ENCODE data around the gene PLCG2. TPM values are rescaled to one million over a fixed set of nuclear protein-coding genes. Genes with fewer than 3 reads are reported as not detected.

Gene PLCG2
- total RNA-seq, 1 experiment from 2014 or later, result 0.08 TPM

DNA sequence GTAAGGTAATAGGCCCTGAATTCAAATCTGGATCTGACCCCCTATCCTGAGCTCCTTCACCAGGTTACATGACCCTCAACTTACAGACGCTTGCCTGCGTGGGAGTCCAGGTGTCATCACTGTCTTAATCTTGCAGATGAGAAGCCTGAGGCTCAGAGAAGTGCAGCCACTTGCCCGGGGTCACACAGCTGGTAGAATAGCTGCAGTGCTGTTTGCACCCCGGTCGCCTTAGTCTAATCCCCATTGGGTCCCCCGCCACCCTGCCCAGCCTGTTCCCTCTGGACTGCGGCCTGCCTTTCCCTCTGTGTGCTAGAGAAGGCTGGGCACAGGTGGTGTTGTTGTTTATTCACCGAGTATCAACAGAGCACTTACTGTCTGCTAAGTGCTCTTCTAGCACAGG is 125.2 kb downstream of the PLCG2 start:
- no peak overlapping the region for H3K27ac ChIP-seq
- DNase-seq (ENCODE audit: low read depth in 1 of 2, low spot score in 2 of 2), result no peak
- H3K9me3 ChIP-seq (replicated peaks), result no peaks in the 10 kb centered on the region
- H3K27me3 ChIP-seq (replicated peaks), result no peaks in the 10 kb centered on the region
- H3K4me1 ChIP-seq (replicated peaks), result no peaks in the 10 kb centered on the region
- H3K4me3 ChIP-seq, result no peak overlapping the region
- no peaks in the 10 kb centered on the region for H3K36me3 ChIP-seq

DNA sequence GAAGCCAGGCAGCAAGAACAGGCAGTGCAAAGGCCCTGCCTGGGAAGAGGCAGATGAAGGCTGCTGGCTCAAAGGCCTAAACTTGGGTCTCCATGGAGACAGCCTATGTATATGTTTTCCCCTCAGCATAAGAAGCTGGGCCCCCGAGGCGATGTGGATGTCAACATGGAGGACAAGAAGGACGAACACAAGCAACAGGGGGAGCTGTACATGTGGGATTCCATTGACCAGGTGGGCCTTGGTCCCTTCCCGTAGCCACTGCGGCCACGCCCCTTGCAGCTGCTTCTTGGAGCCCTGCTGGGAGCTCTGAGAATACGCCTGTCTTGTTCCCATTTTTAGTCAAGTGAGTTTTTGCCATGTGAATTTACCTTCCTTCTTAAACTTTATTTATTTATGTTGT is 126.2 kb downstream of the PLCG2 start:
- no peak overlapping the region for H3K4me3 ChIP-seq
- H3K27me3 ChIP-seq (replicated peaks), result no peaks in the 10 kb centered on the region
- no peaks in the 10 kb centered on the region for H3K4me1 ChIP-seq (replicated peaks)
- DNase-seq (ENCODE audit: low read depth in 1 of 2, low spot score in 2 of 2), result no peak
- no peaks in the 10 kb centered on the region for H3K9me3 ChIP-seq (replicated peaks)
- no peak overlapping the region for H3K27ac ChIP-seq
- H3K36me3 ChIP-seq, result no peaks in the 10 kb centered on the region

DNA sequence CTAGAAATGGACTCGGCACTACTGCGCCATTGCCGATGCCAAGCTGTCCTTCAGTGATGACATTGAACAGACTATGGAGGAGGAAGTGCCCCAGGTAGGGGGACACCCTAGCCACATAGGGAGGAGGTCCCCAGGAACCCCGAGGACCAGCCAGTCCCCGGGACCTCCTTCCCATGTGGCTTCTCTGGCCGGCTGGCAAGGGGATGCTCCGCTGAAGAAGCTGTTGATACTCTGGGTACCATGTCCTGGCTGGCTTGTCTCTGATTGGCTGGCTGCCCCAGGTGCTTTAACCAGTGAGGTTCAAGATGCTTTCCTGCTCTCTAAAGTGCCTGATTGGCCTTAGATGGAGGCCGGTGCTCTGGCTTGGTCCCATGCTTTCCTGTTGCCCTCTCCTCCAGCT is 128.6 kb downstream of the PLCG2 start:
- no peaks in the 10 kb centered on the region for H3K9me3 ChIP-seq (replicated peaks)
- H3K27me3 ChIP-seq (replicated peaks), result no peaks in the 10 kb centered on the region
- no peak overlapping the region for H3K27ac ChIP-seq
- H3K4me1 ChIP-seq (replicated peaks), result no peaks in the 10 kb centered on the region
- H3K4me3 ChIP-seq, result no peak overlapping the region
- no peaks in the 10 kb centered on the region for H3K36me3 ChIP-seq
- DNase-seq (ENCODE audit: low read depth in 1 of 2, low spot score in 2 of 2), result no peak

DNA sequence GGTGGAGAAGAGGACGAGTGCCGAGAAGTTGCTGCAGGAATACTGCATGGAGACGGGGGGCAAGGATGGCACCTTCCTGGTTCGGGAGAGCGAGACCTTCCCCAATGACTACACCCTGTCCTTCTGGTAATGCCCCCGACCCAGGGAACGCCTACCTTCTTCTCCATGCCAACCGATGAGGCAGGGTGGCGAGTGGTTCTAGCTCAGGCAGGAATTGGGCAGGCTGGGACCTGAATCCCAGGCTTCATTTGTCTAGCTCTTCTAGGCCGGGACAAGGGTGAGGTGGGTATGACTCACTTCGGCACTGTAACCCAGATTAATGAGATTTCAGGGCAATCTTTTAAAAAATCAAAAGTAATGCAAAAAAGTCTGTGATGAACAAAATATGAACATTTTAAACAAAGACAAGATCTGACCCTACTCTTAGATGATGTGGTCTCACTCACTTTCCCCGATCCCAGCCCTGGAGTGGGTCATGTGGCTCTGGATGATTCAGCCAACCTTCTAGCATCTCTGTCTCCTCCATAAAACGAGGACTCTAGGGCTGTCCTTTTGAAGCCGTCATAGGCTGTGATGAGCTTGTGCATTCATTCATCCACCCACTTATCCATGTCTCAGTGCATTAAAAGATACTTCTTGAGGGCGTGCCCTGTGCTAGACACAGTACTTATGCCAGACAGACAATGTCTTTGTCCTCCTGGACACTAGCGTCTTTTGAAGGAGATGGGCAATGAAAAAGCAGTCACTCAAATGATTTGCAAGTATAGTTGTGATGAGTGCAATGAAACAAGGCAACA is 129.6 kb downstream of the PLCG2 start:
- no peaks in the 10 kb centered on the region for H3K4me1 ChIP-seq (replicated peaks)
- H3K27ac ChIP-seq, result no peak overlapping the region
- H3K4me3 ChIP-seq, result no peak overlapping the region
- H3K27me3 ChIP-seq (replicated peaks), result no peaks in the 10 kb centered on the region
- no peak for DNase-seq (ENCODE audit: low read depth in 1 of 2, low spot score in 2 of 2)
- no peaks in the 10 kb centered on the region for H3K9me3 ChIP-seq (replicated peaks)
- no peaks in the 10 kb centered on the region for H3K36me3 ChIP-seq

DNA sequence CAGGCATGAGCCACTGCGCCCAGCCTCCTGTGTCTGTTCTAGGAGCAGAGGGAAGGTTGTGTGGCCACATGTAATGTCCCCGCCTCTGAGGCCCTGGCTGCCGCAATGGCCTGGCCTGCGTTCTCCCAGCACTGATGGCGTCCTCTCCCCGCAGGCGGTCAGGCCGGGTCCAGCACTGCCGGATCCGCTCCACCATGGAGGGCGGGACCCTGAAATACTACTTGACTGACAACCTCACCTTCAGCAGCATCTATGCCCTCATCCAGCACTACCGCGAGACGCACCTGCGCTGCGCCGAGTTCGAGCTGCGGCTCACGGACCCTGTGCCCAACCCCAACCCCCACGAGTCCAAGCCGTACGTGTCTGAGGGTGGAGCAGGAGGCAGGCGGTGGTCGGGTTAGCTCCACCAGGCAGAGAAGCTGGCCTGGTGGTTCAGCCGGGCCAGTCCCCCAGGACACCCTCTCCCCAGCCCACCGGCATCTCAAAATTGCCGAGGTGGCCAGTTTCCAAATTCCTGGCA is 131.3 kb downstream of the PLCG2 start:
- no peaks in the 10 kb centered on the region for H3K36me3 ChIP-seq
- DNase-seq (ENCODE audit: low read depth in 1 of 2, low spot score in 2 of 2), result no peak
- H3K9me3 ChIP-seq (replicated peaks), result no peaks in the 10 kb centered on the region
- no peaks in the 10 kb centered on the region for H3K4me1 ChIP-seq (replicated peaks)
- no peaks in the 10 kb centered on the region for H3K27me3 ChIP-seq (replicated peaks)
- no peak overlapping the region for H3K4me3 ChIP-seq
- H3K27ac ChIP-seq, result no peak overlapping the region

- H3K4me1 ChIP-seq (replicated peaks), result no peaks in the 10 kb centered on the region
- H3K27me3 ChIP-seq (replicated peaks), result no peaks in the 10 kb centered on the region
- H3K27ac ChIP-seq, result no peak overlapping the region
- no peaks in the 10 kb centered on the region for H3K9me3 ChIP-seq (replicated peaks)
- no peaks in the 10 kb centered on the region for H3K36me3 ChIP-seq
- no peak overlapping the region for H3K4me3 ChIP-seq
- no peak for DNase-seq (ENCODE audit: low read depth in 1 of 2, low spot score in 2 of 2)
Measured at GRCh38 chr16:81912395-81912794, 133.3 kb downstream of the PLCG2 start.

DNA sequence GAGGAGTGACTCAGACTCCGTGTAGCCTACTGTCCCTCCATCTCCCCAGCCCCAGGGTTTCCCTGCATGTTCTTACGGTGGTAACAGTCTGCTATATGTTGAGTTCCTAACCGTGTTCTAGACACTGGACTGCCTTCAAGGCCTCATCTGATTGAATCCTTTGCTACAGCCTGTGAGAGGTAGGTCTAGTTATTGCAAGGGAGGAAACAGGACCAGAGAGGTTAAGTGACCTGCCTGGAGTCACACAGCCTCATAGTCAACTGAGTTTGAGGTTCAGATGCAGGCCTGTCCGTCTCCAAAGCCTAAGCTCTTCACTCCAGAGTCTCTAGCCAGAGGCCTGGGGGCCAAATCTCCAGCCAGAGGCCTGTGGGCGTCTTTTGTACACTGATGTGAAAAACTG is 134.1 kb downstream of the PLCG2 start:
- Histone ChIP-seq H3K9me3 (replicated peaks) (no peaks in the 10 kb centered on the region), H3K4me3 (no peak overlapping the region), H3K4me1 (replicated peaks) (no peaks in the 10 kb centered on the region), H3K27me3 (replicated peaks) (no peaks in the 10 kb centered on the region), H3K27ac (no peak overlapping the region), H3K36me3 (no peaks in the 10 kb centered on the region)
- no peak for DNase-seq (ENCODE audit: low read depth in 1 of 2, low spot score in 2 of 2)

GRCh38 chr16:81917375-81917774 is 138.3 kb downstream of the PLCG2 start:
- Histone ChIP-seq H3K27me3 (replicated peaks) (no peaks in the 10 kb centered on the region), H3K4me1 (replicated peaks) (no peaks in the 10 kb centered on the region), H3K9me3 (replicated peaks) (no peaks in the 10 kb centered on the region), H3K36me3 (no peaks in the 10 kb centered on the region), H3K27ac (no peak overlapping the region), H3K4me3 (no peak overlapping the region)
- DNase-seq (ENCODE audit: low read depth in 1 of 2, low spot score in 2 of 2), result no peak

DNA sequence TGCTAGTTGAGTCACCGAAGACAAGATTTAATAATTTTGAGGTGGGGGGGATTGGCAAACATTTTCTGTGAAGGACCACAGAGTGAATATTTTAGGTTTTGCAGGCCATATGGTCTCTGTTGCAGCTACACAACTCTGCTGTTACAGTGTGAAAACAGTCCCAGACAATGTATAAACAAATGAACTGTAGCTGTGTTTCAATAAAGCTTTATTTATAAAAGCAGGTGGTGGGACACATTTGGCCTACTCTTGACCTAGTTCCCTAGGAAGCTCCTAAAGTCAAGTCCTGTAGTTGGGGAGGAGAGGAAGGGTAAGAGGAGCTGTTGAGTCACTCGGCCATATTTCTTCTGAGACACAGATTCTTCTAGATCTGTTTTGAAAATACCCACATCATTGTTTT is 139.8 kb downstream of the PLCG2 start:
- Histone ChIP-seq H3K27ac (no peak overlapping the region), H3K4me3 (no peak overlapping the region), H3K4me1 (replicated peaks) (no peaks in the 10 kb centered on the region), H3K27me3 (replicated peaks) (no peaks in the 10 kb centered on the region), H3K36me3 (no peaks in the 10 kb centered on the region), H3K9me3 (replicated peaks) (no peaks in the 10 kb centered on the region)
- no peak for DNase-seq (ENCODE audit: low read depth in 1 of 2, low spot score in 2 of 2)

DNA sequence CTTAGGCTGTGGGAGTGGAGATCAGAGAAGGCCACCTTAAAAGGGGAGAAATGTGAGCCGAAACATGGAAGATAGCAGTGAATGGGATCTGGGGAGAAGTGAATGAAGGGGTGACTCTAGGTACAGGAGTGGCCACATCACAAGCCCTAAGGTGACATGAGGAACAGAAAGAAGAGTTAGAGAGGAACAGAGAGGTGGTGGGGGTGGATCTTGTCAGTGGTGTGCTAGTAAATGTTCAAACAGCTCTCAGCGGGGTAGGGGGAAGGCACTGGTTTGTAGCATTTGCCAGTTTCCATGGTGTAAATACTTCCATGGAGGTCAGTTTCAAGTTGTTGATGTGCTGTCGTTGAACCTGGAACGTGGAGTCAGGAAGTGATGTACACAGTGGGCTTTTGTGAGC is 141.4 kb downstream of the PLCG2 start:
- no peak for DNase-seq (ENCODE audit: low read depth in 1 of 2, low spot score in 2 of 2)
- Histone ChIP-seq H3K9me3 (replicated peaks) (no peaks in the 10 kb centered on the region), H3K27ac (no peak overlapping the region), H3K36me3 (no peaks in the 10 kb centered on the region), H3K4me1 (replicated peaks) (no peaks in the 10 kb centered on the region), H3K27me3 (replicated peaks) (no peaks in the 10 kb centered on the region), H3K4me3 (no peak overlapping the region)

GRCh38 chr16:81921085-81921814 is 142.2 kb downstream of the PLCG2 start:
- no peaks in the 10 kb centered on the region for H3K27me3 ChIP-seq (replicated peaks)
- no peaks in the 10 kb centered on the region for H3K4me1 ChIP-seq (replicated peaks)
- no peak overlapping the region for H3K27ac ChIP-seq
- no peaks in the 10 kb centered on the region for H3K36me3 ChIP-seq
- H3K9me3 ChIP-seq (replicated peaks), result no peaks in the 10 kb centered on the region
- DNase-seq (ENCODE audit: low read depth in 1 of 2, low spot score in 2 of 2), result no peak
- H3K4me3 ChIP-seq, result no peak overlapping the region

DNA sequence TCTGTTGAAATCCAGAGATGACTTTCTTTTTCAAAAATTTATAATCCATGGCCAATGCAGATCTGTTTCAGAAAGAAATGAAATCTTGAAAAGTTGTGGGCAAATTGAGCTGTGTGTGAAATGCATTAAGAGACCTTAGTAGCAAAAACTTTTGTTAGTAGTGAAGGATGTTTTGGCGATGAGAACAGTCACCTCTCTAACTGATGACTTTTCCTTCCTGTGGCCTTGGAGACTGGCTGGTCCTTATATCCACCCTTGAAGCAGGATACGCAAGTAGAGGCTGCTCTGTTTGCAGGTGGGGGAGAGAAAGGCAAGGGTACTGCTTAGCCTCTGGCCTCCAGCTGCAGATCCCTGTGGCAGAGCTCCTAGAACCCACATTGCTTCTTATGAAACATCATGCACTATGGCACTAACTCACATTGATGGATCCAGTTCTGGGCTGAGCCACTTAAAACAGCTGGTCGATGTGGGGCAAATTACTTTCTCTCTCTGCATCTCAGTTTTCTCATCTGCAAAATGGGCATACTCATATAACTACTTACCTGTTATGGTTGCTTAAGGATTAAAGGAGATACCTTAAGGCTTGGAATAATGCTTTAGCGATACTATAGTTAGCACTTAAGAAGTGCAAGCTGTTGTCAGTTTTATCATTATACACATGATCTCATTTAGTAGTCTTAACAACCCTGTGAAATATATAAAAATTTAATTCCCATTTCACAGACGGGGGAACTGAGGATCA is 142.9 kb downstream of the PLCG2 start:
- no peaks in the 10 kb centered on the region for H3K9me3 ChIP-seq (replicated peaks)
- H3K27ac ChIP-seq, result no peak overlapping the region
- H3K4me1 ChIP-seq (replicated peaks), result no peaks in the 10 kb centered on the region
- no peaks in the 10 kb centered on the region for H3K27me3 ChIP-seq (replicated peaks)
- no peak for DNase-seq (ENCODE audit: low read depth in 1 of 2, low spot score in 2 of 2)
- no peak overlapping the region for H3K4me3 ChIP-seq
- H3K36me3 ChIP-seq, result no peaks in the 10 kb centered on the region

GRCh38 chr16:81923296-81923695 is 144.2 kb downstream of the PLCG2 start:
- no peaks in the 10 kb centered on the region for H3K9me3 ChIP-seq (replicated peaks)
- H3K4me1 ChIP-seq (replicated peaks), result no peaks in the 10 kb centered on the region
- no peak overlapping the region for H3K4me3 ChIP-seq
- DNase-seq (ENCODE audit: low read depth in 1 of 2, low spot score in 2 of 2), result no peak
- H3K36me3 ChIP-seq, result no peaks in the 10 kb centered on the region
- H3K27me3 ChIP-seq (replicated peaks), result no peaks in the 10 kb centered on the region
- H3K27ac ChIP-seq, result no peak overlapping the region

DNA sequence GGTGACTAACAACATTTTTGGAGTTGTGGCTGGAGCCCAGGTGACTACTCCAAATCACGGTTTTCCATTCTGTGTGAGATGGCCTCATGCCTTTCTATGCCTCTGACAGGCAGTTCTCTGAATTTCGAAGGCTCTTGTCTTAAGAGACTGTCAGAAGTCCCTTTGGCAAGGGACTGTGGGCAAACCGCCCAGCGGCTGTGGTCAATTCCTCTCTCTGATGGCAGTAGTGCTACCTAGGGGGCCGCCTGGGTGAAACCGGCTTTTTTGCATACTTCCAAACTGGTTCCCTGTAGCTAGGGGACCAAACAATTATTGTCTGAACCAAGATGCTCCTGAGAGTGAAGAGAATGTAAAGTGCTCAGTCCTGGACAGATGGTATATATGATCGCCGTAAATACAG is 145.9 kb downstream of the PLCG2 start:
- no peak overlapping the region for H3K27ac ChIP-seq
- no peaks in the 10 kb centered on the region for H3K36me3 ChIP-seq
- no peaks in the 10 kb centered on the region for H3K9me3 ChIP-seq (replicated peaks)
- H3K4me3 ChIP-seq, result no peak overlapping the region
- DNase-seq (ENCODE audit: low read depth in 1 of 2, low spot score in 2 of 2), result no peak
- no peaks in the 10 kb centered on the region for H3K4me1 ChIP-seq (replicated peaks)
- H3K27me3 ChIP-seq (replicated peaks), result no peaks in the 10 kb centered on the region
